ENCODE results near the gene SCFD2.

DNA sequence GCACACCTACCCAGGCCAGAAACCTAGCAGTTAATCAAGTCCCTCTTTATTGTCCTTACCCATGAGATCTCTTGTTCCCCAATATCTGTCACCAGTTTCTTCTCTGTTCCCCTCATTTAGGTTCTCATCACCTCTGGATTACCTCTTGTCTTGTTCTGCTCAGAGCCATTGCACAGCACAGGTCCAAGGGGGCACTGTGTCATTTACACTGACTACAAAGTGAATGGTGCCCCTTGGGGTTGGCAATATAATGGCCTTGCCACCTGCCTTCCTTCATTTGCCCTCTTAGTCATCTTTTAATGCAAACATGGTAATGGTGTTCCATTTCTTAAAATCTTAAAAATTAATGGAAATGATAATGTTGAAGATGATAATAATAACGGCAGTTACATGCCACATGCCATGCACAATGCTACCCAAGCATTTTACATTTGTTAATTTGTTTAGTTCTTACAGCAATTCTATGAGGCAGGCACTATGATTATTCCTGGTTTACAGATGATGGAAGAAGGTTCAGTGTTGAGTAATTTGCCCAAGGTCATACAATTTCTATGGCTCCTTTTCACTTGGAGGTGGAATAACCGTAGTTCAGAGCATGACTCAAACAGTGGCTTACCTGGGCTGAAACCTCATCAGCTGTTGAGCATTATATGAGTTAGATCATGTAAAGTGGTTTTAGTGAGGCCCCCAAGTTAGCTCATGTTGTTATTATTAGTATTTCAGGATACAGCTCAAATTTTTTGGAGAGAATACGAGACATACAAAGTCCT lies 385.9 kb downstream of the SCFD2 start:
- TF ChIP-seq, protein P1, sequence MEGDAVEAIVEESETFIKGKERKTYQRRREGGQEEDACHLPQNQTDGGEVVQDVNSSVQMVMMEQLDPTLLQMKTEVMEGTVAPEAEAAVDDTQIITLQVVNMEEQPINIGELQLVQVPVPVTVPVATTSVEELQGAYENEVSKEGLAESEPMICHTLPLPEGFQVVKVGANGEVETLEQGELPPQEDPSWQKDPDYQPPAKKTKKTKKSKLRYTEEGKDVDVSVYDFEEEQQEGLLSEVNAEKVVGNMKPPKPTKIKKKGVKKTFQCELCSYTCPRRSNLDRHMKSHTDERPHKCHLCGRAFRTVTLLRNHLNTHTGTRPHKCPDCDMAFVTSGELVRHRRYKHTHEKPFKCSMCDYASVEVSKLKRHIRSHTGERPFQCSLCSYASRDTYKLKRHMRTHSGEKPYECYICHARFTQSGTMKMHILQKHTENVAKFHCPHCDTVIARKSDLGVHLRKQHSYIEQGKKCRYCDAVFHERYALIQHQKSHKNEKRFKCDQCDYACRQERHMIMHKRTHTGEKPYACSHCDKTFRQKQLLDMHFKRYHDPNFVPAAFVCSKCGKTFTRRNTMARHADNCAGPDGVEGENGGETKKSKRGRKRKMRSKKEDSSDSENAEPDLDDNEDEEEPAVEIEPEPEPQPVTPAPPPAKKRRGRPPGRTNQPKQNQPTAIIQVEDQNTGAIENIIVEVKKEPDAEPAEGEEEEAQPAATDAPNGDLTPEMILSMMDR (IDR thresholded peaks at IDR 0.05; ENCODE audit: low read length): no peak
- TF ChIP-seq EZH2 (IDR thresholded peaks at IDR 0.05; ENCODE audit: borderline replicate concordance, low read length): no peak
